ENCODE measurements around the gene SPHKAP. TPM values are rescaled to one million over a fixed set of nuclear protein-coding genes. Genes with fewer than 3 reads are reported as not detected.

Gene SPHKAP
- total RNA-seq, 1 experiment from 2014 or later: not detected

- Mint-ChIP-seq H3K4me3 (ENCODE audit: unreplicated experiment) (no peak overlapping the region), H3K9me3 (ENCODE audit: unreplicated experiment) (no peaks in the 10 kb centered on the region), H3K4me1 (ENCODE audit: low read depth, unreplicated experiment) (no peaks in the 10 kb centered on the region), H3K27ac (ENCODE audit: unreplicated experiment) (no peak overlapping the region), H3K36me3 (ENCODE audit: insufficient read depth, unreplicated experiment) (no peaks in the 10 kb centered on the region), H3K27me3 (ENCODE audit: insufficient read depth, unreplicated experiment) (no peaks in the 10 kb centered on the region)
- DNase-seq: no peak
- H3K9me3 ChIP-seq: no peaks in the 10 kb centered on the region
- POLR2A ChIA-PET: no interaction called here
- no TSS peak for BruUV-seq (replicated peaks)
- H3K36me3 ChIP-seq (ENCODE audit: control insufficient read depth, insufficient read depth, low read length): no peaks in the 10 kb centered on the region
- H3K4me1 ChIP-seq: no peaks in the 10 kb centered on the region
- no peak for TF ChIP-seq CTCF (IDR thresholded peaks at IDR 0.05; ENCODE audit: insufficient read depth in 1 of 2, low read depth in 1 of 2, low read length in 1 of 2, severe bottlenecking in 1 of 2, unreplicated experiment in 1 of 2)
- CTCF ChIA-PET: no interaction called here
- H3K27me3 ChIP-seq (replicated peaks; ENCODE audit: control insufficient read depth, insufficient read depth, low read length): no peaks in the 10 kb centered on the region
- intact Hi-C loops (cut with micrococcal nuclease; ENCODE audit: unreplicated experiment): no loop called here
- no peak overlapping the region for H3K4me3 ChIP-seq (ENCODE audit: low read depth, low read length)
Observed at GRCh38 chr2:228018311-228018710, 163.2 kb downstream of the SPHKAP start.

- intact Hi-C loops (cut with micrococcal nuclease; ENCODE audit: unreplicated experiment): no loop called here
- Mint-ChIP-seq H3K27me3 (ENCODE audit: insufficient read depth, unreplicated experiment) (no peaks in the 10 kb centered on the region), H3K9me3 (ENCODE audit: unreplicated experiment) (no peaks in the 10 kb centered on the region), H3K27ac (ENCODE audit: unreplicated experiment) (no peak overlapping the region), H3K4me3 (ENCODE audit: unreplicated experiment) (no peak overlapping the region), H3K36me3 (ENCODE audit: insufficient read depth, unreplicated experiment) (no peaks in the 10 kb centered on the region), H3K4me1 (ENCODE audit: low read depth, unreplicated experiment) (no peaks in the 10 kb centered on the region)
- no peaks in the 10 kb centered on the region for H3K4me1 ChIP-seq
- no peaks in the 10 kb centered on the region for H3K27me3 ChIP-seq (replicated peaks; ENCODE audit: control insufficient read depth, insufficient read depth, low read length)
- ChIA-PET CTCF (no interaction called here), POLR2A (no interaction called here)
- no TSS peak for BruUV-seq (replicated peaks)
- H3K4me3 ChIP-seq (ENCODE audit: low read depth, low read length): no peak overlapping the region
- no peak for DNase-seq
- no peaks in the 10 kb centered on the region for H3K36me3 ChIP-seq (ENCODE audit: control insufficient read depth, insufficient read depth, low read length)
- H3K9me3 ChIP-seq: no peaks in the 10 kb centered on the region
- TF ChIP-seq CTCF (IDR thresholded peaks at IDR 0.05; ENCODE audit: insufficient read depth in 1 of 2, low read depth in 1 of 2, low read length in 1 of 2, severe bottlenecking in 1 of 2, unreplicated experiment in 1 of 2): no peak
Observed at GRCh38 chr2:228017784-228018183, 163.7 kb downstream of the SPHKAP start.

- no peak for DNase-seq
- no peaks in the 10 kb centered on the region for H3K4me1 ChIP-seq
- Mint-ChIP-seq H3K4me1 (ENCODE audit: low read depth, unreplicated experiment) (no peaks in the 10 kb centered on the region), H3K27me3 (ENCODE audit: insufficient read depth, unreplicated experiment) (peaks cover 3% of the 10 kb centered on the region), H3K27ac (ENCODE audit: unreplicated experiment) (no peak overlapping the region), H3K4me3 (ENCODE audit: unreplicated experiment) (no peak overlapping the region), H3K36me3 (ENCODE audit: insufficient read depth, unreplicated experiment) (no peaks in the 10 kb centered on the region), H3K9me3 (ENCODE audit: unreplicated experiment) (no peaks in the 10 kb centered on the region)
- POLR2A ChIA-PET: no interaction called here
- intact Hi-C loops (cut with micrococcal nuclease; ENCODE audit: unreplicated experiment): no loop called here
- TF ChIP-seq CTCF (IDR thresholded peaks at IDR 0.05; ENCODE audit: insufficient read depth in 1 of 2, low read depth in 1 of 2, low read length in 1 of 2, severe bottlenecking in 1 of 2, unreplicated experiment in 1 of 2): no peak
- no peaks in the 10 kb centered on the region for H3K36me3 ChIP-seq (ENCODE audit: control insufficient read depth, insufficient read depth, low read length)
- no peaks in the 10 kb centered on the region for H3K9me3 ChIP-seq
- BruUV-seq (replicated peaks): no TSS peak
- CTCF ChIA-PET: no interaction called here
- H3K4me3 ChIP-seq (ENCODE audit: low read depth, low read length): no peak overlapping the region
- H3K27me3 ChIP-seq (replicated peaks; ENCODE audit: control insufficient read depth, insufficient read depth, low read length): no peaks in the 10 kb centered on the region
Observed at GRCh38 chr2:228016402-228016801, 165.1 kb downstream of the SPHKAP start.

All from Caco-2 (cell line).